EL (cell line): ENCODE results near the gene PCDHA5.
"Not testable (repeated sequence)": the region's sequence is repeated elsewhere in the genome, so short reads cannot be mapped to it uniquely, and the experiment has no call there.

Experiments
- DNase-seq: peaks from one replicate; pipeline ENCODE4 v3.0.0-alpha.2; 2016

PCDHA5 gene

DNA sequence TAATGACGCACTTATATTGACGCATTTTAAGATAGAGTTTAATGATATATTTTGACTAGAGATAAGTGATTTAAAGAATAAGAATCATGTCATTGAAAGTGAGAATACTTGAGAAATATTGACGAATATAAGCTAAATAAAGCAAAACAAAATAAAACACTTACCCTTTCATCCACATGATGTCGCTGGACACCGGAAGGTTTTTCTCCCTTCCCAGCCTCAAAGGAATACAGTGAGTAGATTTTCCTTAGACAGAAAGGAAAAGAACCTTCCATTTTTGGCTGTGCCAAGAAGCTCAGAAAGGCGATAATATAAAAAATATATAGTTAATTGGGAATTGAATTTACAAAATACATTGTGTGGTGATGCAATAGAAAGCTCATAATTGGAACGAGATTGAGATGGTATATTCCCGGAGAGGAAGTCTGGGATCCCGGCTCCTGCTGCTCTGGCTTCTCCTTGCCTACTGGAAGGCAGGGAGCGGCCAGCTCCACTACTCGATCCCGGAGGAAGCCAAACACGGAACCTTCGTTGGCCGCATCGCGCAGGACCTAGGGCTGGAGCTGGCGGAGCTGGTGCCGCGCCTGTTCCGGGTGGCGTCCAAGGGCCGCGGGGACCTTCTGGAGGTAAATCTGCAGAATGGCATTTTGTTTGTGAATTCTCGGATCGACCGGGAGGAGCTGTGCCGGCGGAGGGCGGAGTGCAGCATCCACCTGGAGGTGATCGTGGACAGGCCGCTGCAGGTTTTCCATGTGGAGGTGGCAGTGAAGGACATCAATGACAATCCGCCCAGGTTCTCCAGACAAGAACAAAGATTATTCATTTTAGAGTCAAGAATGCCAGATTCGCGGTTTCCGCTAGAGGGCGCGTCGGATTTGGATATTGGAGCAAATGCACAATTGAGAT is at the start of gene PCDHA5:
Gene PCDHA5, plus strand, starts transcription at position 239 of the 906 bp plus-strand sequence.
- DNase-seq: peak; percentile 27

DNA sequence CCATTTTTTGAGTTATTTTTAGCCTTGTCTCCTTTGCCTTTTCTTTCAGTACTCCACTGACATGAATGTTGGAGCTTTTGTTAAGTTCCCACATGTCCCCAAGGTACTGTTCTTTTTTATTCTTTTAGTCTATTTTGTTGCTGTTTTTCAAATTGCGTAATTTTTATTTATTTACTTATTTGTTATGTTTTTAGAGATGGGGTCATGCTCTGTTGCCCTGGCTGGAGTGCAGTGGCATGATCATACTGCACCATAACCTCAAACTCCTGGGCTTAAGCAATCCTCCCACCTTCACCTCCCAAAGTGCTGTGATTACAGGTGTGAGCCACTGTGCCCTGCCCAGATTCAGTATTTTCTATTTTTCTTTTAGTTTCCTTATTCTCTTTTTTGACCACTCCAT is 40.9 kb upstream of the PCDHA5 start:
- no peak for DNase-seq

DNA sequence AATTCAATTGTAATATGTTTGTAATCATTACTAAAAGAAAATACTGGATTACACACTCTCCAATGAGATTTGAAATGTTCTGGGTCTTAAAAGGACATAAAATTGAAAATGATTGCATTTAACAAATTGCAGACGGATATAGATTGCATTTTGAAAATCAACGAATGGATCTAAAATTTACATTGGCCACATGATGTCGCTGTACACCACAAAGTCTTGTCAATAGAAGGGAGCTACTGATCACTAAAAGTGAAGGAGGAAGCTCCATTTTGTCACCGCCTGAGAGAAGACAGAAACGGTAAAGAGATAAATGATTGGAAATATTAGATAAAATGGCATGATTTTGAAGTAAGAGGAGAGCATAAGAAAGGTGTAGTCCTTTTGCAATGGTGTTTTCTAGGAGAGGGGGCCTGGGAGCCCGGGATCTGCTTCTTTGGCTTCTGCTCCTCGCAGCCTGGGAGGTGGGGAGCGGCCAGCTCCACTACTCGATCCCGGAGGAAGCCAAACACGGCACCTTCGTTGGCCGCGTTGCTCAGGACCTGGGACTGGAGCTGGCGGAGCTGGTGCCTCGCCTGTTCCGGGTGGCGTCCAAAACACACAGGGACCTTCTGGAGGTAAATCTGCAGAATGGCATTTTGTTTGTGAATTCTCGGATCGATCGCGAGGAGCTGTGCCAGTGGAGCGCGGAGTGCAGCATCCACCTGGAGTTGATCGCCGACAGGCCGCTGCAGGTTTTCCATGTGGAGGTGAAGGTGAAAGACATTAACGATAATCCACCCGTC is 35.3 kb upstream of the PCDHA5 start, which contains the start of gene PCDHA1:
Gene PCDHA1, plus strand, starts transcription at position 236 of the 782 bp plus-strand sequence.
- DNase-seq: peak; percentile 7

DNA sequence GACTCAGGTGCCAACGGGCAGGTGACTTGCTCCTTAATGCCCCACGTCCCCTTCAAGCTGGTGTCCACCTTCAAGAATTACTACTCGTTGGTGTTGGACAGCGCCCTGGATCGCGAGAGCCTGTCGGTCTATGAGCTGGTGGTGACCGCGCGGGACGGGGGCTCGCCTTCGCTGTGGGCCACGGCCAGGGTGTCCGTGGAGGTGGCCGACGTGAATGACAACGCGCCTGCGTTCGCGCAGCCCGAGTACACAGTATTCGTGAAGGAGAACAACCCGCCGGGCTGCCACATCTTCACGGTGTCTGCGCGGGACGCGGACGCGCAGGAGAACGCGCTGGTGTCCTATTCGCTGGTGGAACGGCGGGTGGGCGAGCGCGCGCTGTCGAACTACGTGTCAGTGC is 34.0 kb upstream of the PCDHA5 start:
- DNase-seq: not testable (repeated sequence)

DNA sequence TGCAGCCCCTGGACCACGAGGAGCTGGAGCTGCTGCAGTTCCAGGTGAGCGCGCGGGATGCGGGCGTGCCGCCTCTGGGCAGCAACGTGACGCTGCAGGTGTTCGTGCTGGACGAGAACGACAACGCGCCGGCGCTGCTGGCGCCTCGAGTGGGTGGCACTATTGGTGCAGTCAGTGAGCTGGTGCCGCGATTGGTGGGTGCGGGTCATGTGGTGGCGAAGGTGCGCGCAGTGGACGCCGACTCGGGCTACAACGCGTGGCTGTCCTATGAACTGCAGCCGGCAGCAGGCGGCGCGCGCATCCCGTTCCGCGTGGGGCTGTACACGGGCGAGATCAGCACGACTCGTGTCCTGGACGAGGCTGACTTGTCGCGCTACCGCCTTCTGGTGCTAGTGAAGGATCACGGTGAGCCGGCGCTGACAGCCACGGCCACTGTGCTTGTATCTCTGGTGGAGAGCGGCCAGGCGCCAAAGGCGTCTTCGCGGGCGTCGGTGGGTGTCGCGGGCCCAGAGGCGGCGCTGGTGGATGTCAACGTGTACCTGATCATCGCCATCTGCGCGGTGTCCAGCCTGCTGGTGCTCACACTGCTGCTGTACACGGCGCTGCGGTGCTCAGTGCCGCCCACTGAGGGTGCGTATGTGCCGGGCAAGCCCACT is 33.4 kb upstream of the PCDHA5 start:
- DNase-seq: not testable (repeated sequence)

DNA sequence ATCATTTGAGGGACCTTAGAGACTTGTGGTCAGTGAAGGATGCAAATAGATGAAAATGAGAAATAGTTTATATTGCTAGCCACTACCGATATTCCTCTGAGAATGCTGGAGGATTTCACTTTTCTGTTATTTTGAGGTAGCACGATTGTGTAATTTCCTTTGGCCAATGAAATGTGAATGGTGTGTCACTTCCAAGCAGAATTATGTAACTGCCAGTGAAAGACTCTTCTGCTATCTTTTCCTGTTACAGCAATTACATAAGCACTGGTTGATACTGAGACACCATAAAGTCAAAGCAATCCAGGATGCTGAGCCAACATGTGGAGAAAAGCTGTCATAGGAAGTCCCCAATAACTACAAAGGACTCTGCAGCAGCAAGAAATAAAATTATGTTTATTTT is 30.3 kb upstream of the PCDHA5 start:
- no peak for DNase-seq

- DNase-seq: peak; percentile 17
These were observed 26.7 kb upstream of the PCDHA5 start, which contains the start of gene PCDHA2 for GRCh38 chr5:140794595-140795258. Gene PCDHA2, plus strand, starts transcription at chr5:140794852.

GRCh38 chr5:140795259-140795641 is 26.2 kb upstream of the PCDHA5 start:
- peak; percentile 20 for DNase-seq

DNA sequence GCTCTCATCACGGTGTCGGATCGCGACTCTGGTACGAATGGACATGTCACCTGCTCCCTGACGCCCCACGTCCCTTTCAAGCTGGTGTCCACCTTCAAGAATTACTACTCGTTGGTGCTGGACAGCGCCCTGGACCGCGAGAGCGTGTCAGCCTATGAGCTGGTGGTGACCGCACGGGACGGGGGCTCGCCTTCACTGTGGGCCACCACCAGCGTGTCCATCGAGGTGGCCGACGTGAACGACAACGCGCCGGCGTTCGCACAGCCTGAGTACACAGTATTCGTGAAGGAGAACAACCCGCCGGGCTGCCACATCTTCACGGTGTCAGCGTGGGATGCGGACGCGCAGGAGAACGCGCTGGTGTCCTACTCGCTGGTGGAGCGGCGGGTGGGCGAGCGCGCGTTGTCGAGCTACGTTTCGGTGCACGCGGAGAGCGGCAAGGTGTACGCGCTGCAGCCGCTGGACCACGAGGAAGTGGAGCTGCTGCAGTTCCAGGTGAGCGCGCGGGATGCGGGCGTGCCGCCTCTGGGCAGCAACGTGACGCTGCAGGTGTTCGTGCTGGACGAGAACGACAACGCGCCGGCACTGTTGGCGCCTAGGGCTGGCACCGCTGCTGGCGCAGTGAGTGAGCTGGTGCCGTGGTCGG is 25.2 kb upstream of the PCDHA5 start:
- not testable (repeated sequence) for DNase-seq

DNA sequence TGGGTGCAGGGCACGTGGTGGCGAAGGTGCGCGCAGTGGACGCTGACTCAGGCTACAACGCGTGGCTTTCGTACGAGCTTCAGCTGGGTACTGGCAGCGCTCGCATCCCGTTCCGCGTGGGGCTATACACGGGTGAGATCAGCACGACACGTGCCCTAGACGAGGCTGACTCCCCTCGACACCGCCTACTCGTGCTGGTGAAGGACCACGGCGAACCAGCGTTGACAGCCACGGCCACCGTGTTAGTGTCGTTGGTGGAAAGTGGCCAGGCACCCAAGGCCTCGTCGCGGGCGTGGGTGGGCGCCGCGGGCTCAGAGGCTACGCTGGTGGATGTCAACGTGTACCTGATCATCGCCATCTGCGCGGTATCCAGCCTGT is 24.7 kb upstream of the PCDHA5 start:
- no peak for DNase-seq

DNA sequence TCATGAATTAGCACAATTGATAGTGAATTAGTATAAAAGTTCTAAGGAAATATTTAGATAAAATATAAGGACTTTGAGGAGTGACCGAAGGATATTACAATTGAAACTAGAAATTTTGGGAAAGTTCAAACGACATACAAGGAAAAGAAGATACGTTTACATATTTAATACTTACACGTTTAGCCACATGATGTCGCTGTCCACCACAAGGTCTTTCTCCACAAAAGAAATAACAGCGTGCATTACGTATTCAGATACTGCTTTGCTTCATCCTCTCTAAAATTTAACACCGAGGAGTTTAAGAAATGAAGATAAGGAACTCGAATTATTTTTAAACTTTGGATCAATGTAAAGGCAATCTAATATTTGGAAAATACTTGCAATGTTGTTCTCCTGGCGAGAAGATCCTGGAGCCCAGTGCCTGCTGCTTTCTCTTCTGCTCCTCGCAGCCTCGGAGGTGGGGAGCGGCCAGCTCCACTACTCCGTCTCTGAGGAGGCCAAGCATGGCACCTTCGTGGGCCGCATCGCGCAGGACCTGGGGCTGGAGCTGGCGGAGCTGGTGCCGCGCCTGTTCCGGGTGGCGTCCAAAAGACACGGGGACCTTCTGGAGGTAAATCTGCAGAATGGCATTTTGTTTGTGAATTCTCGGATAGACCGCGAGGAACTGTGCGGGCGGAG is 20.5 kb upstream of the PCDHA5 start, which contains the start of gene PCDHA3:
Gene PCDHA3, plus strand, starts transcription at position 242 of the 678 bp plus-strand sequence.
- peak; percentile 37 for DNase-seq

GRCh38 chr5:140801494-140801841 is 19.9 kb upstream of the PCDHA5 start:
- DNase-seq: peak; percentile 4

GRCh38 chr5:140802381-140802780 is 19.0 kb upstream of the PCDHA5 start:
- not testable (repeated sequence) for DNase-seq

DNA sequence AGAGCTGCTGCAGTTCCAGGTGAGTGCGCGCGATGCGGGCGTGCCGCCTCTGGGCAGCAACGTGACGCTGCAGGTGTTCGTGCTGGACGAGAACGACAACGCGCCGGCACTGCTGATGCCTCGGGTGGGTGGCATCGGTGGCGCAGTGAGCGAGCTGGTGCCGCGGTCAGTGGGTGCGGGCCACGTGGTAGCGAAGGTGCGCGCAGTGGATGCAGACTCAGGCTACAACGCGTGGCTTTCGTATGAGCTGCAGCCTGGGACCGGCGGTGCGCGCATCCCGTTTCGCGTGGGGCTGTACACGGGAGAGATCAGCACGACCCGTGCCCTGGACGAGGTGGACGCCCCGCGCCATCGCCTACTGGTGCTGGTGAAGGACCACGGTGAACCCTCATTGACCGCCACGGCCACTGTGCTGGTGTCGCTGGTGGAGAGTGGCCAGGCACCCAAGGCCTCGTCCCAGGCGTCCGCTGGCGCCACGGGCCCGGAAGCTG is 18.6 kb upstream of the PCDHA5 start:
- no peak for DNase-seq

- DNase-seq: peak; percentile 13
These were observed 14.3 kb upstream of the PCDHA5 start, which contains the start of gene PCDHA4 for GRCh38 chr5:140806834-140807775. Gene PCDHA4, plus strand, starts transcription at chr5:140807068.

DNA sequence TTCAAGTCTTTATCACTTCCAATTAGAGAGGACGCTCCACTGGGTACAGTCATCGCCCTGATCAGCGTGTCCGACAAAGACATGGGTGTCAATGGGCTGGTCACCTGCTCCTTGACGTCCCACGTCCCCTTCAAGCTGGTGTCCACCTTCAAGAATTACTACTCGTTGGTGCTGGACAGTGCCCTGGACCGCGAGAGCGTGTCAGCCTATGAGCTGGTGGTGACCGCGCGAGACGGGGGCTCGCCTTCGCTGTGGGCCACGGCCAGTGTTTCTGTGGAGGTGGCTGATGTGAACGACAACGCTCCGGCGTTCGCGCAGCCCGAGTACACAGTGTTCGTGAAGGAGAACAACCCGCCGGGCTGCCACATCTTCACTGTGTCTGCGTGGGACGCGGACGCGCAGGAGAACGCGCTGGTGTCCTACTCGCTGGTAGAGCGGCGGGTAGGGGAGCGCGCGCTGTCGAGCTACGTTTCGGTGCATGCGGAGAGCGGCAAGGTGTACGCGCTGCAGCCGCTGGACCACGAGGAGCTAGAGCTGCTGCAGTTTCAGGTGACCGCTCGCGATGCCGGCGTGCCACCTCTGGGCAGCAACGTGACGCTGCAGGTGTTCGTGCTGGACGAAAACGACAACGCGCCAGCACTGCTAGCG is 13.0 kb upstream of the PCDHA5 start:
- DNase-seq: not testable (repeated sequence)

- no peak for DNase-seq
These were observed 12.5 kb upstream of the PCDHA5 start for GRCh38 chr5:140808889-140809291.

DNA sequence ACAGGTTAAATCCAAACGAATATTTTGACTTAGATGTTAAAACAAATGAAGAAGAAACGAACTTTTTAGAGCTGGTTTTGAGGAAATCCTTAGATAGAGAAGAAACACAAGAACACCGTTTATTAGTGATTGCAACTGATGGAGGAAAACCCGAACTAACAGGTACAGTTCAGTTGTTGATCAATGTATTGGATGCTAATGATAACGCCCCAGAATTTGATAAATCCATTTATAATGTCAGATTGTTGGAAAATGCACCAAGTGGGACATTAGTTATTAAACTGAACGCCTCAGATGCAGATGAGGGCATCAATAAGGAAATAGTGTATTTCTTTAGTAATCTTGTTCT is 842 bp downstream of the PCDHA5 start:
- no peak for DNase-seq

DNA sequence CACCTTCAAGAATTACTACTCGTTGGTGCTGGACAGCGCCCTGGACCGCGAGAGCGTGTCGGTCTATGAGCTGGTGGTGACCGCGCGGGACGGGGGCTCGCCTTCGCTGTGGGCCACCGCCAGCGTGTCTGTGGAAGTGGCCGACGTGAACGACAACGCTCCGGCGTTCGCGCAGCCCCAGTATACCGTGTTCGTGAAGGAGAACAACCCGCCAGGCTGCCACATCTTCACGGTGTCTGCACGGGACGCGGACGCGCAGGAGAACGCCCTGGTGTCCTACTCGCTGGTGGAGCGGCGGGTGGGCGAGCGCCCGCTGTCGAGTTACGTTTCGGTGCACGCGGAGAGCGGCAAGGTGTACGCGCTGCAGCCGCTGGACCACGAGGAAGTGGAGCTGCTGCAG is 1.6 kb downstream of the PCDHA5 start:
- not testable (repeated sequence) for DNase-seq

- no peak for DNase-seq
These were observed 2.1 kb downstream of the PCDHA5 start for GRCh38 chr5:140823475-140823874.
